Right atrium auricular region (tissue), 2 donors: ENCODE results near the gene JUNB. TPM values are rescaled to one million over a fixed set of nuclear protein-coding genes. Genes with fewer than 3 reads are reported as not detected.

Experiments
- DNase-seq: peaks from one replicate; pipeline ENCODE4 v3.0.0-alpha.2; 2019; ENCODE audit warnings: low spot score
- H3K27ac ChIP-seq, 2 donors: fragments of 200-600 bp; sonication (generic); 1 replicate in 1 of 2; 2 replicates in 1 of 2; pipeline ENCODE4 v1.5.1; 2016 to 2019
- H3K27me3 ChIP-seq, 2 donors: fragments of 200-600 bp; sonication (generic); one replicate each; pipeline versions ENCODE4 v1.5.1 to v1.6.0; 2017 to 2019
- H3K36me3 ChIP-seq: fragments of 200-600 bp; sonication (generic); one replicate; pipeline ENCODE4 v1.5.1; 2016
- H3K4me1 ChIP-seq, 2 donors: fragments of 200-600 bp; sonication (generic); one replicate each; pipeline versions ENCODE4 v1.5.1 to v1.6.0; 2017 to 2019
- H3K4me3 ChIP-seq, 2 donors: fragments of 200-600 bp; sonication (generic); 1 replicate in 1 of 2; 2 replicates in 1 of 2; pipeline ENCODE4 v1.5.1; 2017 to 2019; ENCODE audit warnings: mild to moderate bottlenecking in 1 of 2, moderate library complexity in 1 of 2
- H3K9me3 ChIP-seq, 2 donors: fragments of 200-600 bp; sonication (generic); one replicate each; pipeline ENCODE4 v1.5.1; 2019
- CTCF ChIP-seq, 2 donors: fragments of 200-600 bp; sonication (generic); IDR thresholded peaks; one replicate each; pipeline ENCODE4 v1.5.1; 2019; ENCODE audit warnings: antibody characterized with exemption in 2 of 2
- total RNA-seq, 2 donors: library from RNA; depleted of rRNA; stranded (reverse); fragments of >200 nt; gene quantifications; one replicate each; pipeline ENCODE4 v1.1.0, GENCODE V29; 2016

The JUNB gene
- total RNA-seq, 2 donors from 2014 or later = 321 to 506 TPM

GRCh38 chr19:12759686-12760085 lies 31.6 kb upstream of the JUNB start:
- Histone ChIP-seq H3K9me3 (no peaks in the 10 kb centered on the region), H3K4me3 (no peak overlapping the region), H3K27ac (no peak overlapping the region), H3K27me3 (no peaks in the 10 kb centered on the region), H3K36me3 (peaks cover 11% of the 10 kb centered on the region), H3K4me1 (peaks cover 0 to 10% of the 10 kb centered on the region in 2 donors)
- DNase-seq = no peak
- TF ChIP-seq CTCF (IDR thresholded peaks at IDR 0.05) = no peak

- H3K4me3 ChIP-seq = no peak overlapping the region
- H3K9me3 ChIP-seq = no peaks in the 10 kb centered on the region
- peaks cover 0 to 5% of the 10 kb centered on the region in 2 donors for H3K4me1 ChIP-seq
- H3K36me3 ChIP-seq = peaks cover 13% of the 10 kb centered on the region
- DNase-seq = no peak
- no peak for TF ChIP-seq CTCF (IDR thresholded peaks at IDR 0.05)
- H3K27me3 ChIP-seq = no peaks in the 10 kb centered on the region
- H3K27ac ChIP-seq = no peak overlapping the region
Measured at GRCh38 chr19:12763100-12763499, 28.2 kb upstream of the JUNB start.

GRCh38 chr19:12764698-12765097 lies 26.6 kb upstream of the JUNB start:
- no peak for TF ChIP-seq CTCF (IDR thresholded peaks at IDR 0.05)
- no peak overlapping the region for H3K27ac ChIP-seq
- H3K36me3 ChIP-seq = peaks cover 13% of the 10 kb centered on the region
- H3K4me1 ChIP-seq = peaks cover 0 to 5% of the 10 kb centered on the region in 2 donors
- no peaks in the 10 kb centered on the region for H3K27me3 ChIP-seq
- H3K9me3 ChIP-seq = no peaks in the 10 kb centered on the region
- H3K4me3 ChIP-seq = no peak overlapping the region
- DNase-seq = no peak

GRCh38 chr19:12766051-12766521 lies 25.2 kb upstream of the JUNB start:
- peak; percentile 86 for DNase-seq
- peak overlapping the region; percentile 25 to 53 for H3K4me3 ChIP-seq
- peaks cover 0 to 5% of the 10 kb centered on the region in 2 donors for H3K4me1 ChIP-seq
- no peaks in the 10 kb centered on the region for H3K9me3 ChIP-seq
- TF ChIP-seq CTCF (IDR thresholded peaks at IDR 0.05) = peak; percentile 92 to 99
- H3K36me3 ChIP-seq = peaks cover 13% of the 10 kb centered on the region
- peak overlapping the region; percentile 61 to 71 for H3K27ac ChIP-seq
- no peaks in the 10 kb centered on the region for H3K27me3 ChIP-seq

GRCh38 chr19:12767150-12767549 lies 24.1 kb upstream of the JUNB start:
- H3K36me3 ChIP-seq = peaks cover 13% of the 10 kb centered on the region
- H3K4me1 ChIP-seq = peaks cover 0 to 9% of the 10 kb centered on the region in 2 donors

More at GRCh38 chr19:12767150-12767549, 24.1 kb upstream of the JUNB start:
- Histone ChIP-seq H3K9me3 (no peaks in the 10 kb centered on the region), H3K4me3 (no peak overlapping the region), H3K27ac (no peak overlapping the region), H3K27me3 (no peaks in the 10 kb centered on the region)
- DNase-seq = no peak
- TF ChIP-seq CTCF (IDR thresholded peaks at IDR 0.05) = no peak
